ENCODE results near the gene CHST5. TPM values are rescaled to one million over a fixed set of nuclear protein-coding genes. Genes with fewer than 3 reads are reported as not detected.
A peak's percentile ranks its signal among the peaks of the same experiment; 100 is the strongest.

CHST5 gene
- total and polyA plus RNA-seq, 2 of the 13 experiments (the other 11 are each of a cell fraction or from before 2014, with no cell fraction given) = 0.05 TPM; not detected in 1

DNA sequence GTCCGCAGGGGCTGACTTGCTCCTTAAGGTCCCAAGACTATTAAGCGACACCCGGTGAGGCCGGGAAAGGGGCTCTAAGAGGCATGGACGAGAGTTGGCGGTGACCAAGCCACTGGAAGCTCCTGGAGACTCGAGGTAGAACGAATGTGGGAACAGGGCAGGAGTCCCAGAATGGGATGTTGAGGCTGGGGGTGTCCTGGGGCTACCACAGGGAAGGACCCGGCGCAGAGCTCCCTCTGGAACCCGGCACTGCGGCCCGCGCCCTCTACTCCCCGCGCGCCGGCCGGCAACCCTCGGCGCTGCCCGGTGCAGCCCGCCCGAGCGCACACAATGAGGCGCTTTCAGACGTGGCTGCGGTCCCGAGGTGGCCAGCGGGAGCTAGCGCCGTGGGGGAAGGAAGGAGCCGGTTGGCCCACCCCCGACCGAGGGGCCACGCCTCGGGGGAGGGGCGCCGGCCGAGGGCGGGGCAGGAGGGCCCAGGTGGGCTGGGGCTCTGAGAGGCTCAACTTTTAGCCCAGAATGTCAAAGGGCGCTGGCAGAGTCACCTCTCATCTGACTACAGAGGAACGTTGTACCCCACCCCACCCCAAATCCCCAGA, 40.7 kb downstream of the CHST5 start, which contains the start of gene CHST6 (continued):
- TF ChIP-seq, protein P1, sequence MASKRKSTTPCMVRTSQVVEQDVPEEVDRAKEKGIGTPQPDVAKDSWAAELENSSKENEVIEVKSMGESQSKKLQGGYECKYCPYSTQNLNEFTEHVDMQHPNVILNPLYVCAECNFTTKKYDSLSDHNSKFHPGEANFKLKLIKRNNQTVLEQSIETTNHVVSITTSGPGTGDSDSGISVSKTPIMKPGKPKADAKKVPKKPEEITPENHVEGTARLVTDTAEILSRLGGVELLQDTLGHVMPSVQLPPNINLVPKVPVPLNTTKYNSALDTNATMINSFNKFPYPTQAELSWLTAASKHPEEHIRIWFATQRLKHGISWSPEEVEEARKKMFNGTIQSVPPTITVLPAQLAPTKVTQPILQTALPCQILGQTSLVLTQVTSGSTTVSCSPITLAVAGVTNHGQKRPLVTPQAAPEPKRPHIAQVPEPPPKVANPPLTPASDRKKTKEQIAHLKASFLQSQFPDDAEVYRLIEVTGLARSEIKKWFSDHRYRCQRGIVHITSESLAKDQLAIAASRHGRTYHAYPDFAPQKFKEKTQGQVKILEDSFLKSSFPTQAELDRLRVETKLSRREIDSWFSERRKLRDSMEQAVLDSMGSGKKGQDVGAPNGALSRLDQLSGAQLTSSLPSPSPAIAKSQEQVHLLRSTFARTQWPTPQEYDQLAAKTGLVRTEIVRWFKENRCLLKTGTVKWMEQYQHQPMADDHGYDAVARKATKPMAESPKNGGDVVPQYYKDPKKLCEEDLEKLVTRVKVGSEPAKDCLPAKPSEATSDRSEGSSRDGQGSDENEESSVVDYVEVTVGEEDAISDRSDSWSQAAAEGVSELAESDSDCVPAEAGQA (IDR thresholded peaks at IDR 0.05; ENCODE audit: low read depth) = no peak
- TF ChIP-seq, protein P1 (CRISPR knock-in tag; IDR thresholded peaks at IDR 0.05; ENCODE audit: borderline replicate concordance) = no peak
- TF ChIP-seq, protein P2, sequence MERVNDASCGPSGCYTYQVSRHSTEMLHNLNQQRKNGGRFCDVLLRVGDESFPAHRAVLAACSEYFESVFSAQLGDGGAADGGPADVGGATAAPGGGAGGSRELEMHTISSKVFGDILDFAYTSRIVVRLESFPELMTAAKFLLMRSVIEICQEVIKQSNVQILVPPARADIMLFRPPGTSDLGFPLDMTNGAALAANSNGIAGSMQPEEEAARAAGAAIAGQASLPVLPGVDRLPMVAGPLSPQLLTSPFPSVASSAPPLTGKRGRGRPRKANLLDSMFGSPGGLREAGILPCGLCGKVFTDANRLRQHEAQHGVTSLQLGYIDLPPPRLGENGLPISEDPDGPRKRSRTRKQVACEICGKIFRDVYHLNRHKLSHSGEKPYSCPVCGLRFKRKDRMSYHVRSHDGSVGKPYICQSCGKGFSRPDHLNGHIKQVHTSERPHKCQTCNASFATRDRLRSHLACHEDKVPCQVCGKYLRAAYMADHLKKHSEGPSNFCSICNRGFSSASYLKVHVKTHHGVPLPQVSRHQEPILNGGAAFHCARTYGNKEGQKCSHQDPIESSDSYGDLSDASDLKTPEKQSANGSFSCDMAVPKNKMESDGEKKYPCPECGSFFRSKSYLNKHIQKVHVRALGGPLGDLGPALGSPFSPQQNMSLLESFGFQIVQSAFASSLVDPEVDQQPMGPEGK (CRISPR knock-in tag; IDR thresholded peaks at IDR 0.05) = peak; percentile 82
- no peak; the same call in 1 of the 2 replicates for TF ChIP-seq ZNF703 (CRISPR knock-in tag; IDR thresholded peaks at IDR 0.05; ENCODE audit: borderline replicate concordance)
- TF ChIP-seq YEATS4 (CRISPR knock-in tag; IDR thresholded peaks at IDR 0.05; ENCODE audit: borderline replicate concordance) = peak; percentile 23; the same call in 1 of the 2 replicates
- TF ChIP-seq ZNF777 (CRISPR knock-in tag; IDR thresholded peaks at IDR 0.05) = peak; percentile 83; the same call in 1 of the 2 replicates
- TF ChIP-seq, protein P3, sequence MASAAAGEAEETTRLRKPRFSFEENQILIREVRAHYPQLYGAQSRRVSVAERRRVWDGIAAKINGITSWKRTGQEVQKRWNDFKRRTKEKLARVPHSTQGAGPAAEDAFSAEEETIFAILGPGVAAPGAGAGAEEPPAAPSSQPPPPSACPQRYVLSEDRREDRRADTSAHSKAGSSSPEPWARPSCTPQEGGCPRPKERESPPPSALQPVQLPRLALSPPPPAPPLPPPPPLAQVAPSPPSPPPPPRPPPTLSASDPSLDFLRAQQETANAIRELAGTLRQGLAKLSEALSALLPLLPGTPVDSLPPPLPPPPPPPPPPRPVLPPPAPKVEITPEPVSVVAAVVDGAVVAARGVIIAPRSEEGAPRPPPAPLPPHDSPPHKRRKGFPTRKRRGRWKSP (CRISPR knock-in tag; IDR thresholded peaks at IDR 0.05) = peak; percentile 94
- peak; percentile 34; the same call in 1 of the 2 replicates for TF ChIP-seq SAP130 (CRISPR knock-in tag; IDR thresholded peaks at IDR 0.05; ENCODE audit: low read depth)
- TF ChIP-seq, protein P4, sequence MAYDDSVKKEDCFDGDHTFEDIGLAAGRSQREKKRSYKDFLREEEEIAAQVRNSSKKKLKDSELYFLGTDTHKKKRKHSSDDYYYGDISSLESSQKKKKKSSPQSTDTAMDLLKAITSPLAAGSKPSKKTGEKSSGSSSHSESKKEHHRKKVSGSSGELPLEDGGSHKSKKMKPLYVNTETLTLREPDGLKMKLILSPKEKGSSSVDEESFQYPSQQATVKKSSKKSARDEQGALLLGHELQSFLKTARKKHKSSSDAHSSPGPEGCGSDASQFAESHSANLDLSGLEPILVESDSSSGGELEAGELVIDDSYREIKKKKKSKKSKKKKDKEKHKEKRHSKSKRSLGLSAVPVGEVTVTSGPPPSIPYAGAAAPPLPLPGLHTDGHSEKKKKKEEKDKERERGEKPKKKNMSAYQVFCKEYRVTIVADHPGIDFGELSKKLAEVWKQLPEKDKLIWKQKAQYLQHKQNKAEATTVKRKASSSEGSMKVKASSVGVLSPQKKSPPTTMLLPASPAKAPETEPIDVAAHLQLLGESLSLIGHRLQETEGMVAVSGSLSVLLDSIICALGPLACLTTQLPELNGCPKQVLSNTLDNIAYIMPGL (CRISPR knock-in tag; IDR thresholded peaks at IDR 0.05; ENCODE audit: borderline replicate concordance in 1 of 2, low read depth in 1 of 2) = peak in 1 of 2 experiments; percentile 24; a peak in 1 of 4 replicates
- TF ChIP-seq TAF1 (CRISPR knock-in tag; IDR thresholded peaks at IDR 0.05) = 0 out of 2 replicates have a peak, but pooled peaks have one; percentile 7
- no peak for TF ChIP-seq MED8 (CRISPR knock-in tag; IDR thresholded peaks at IDR 0.05; ENCODE audit: insufficient replicate concordance)
- TF ChIP-seq ZNF768 (CRISPR knock-in tag; IDR thresholded peaks at IDR 0.05) = 0 out of 2 replicates have a peak, but pooled peaks have one; percentile 18
- TF ChIP-seq, protein P5, sequence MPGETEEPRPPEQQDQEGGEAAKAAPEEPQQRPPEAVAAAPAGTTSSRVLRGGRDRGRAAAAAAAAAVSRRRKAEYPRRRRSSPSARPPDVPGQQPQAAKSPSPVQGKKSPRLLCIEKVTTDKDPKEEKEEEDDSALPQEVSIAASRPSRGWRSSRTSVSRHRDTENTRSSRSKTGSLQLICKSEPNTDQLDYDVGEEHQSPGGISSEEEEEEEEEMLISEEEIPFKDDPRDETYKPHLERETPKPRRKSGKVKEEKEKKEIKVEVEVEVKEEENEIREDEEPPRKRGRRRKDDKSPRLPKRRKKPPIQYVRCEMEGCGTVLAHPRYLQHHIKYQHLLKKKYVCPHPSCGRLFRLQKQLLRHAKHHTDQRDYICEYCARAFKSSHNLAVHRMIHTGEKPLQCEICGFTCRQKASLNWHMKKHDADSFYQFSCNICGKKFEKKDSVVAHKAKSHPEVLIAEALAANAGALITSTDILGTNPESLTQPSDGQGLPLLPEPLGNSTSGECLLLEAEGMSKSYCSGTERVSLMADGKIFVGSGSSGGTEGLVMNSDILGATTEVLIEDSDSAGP (CRISPR knock-in tag; IDR thresholded peaks at IDR 0.05; ENCODE audit: borderline replicate concordance) = peak; percentile 51; the same call in 1 of the 2 replicates
- peak; percentile 38; the same call in 1 of the 2 replicates for TF ChIP-seq SP5 (CRISPR knock-in tag; IDR thresholded peaks at IDR 0.05; ENCODE audit: borderline replicate concordance, low read depth)

All from HepG2 (cell line).